SK-N-MC (cell line): ENCODE measurements around the gene CRIM1.

Experiments used
- EZH2 ChIP-seq: fragments of 200-600 bp; sonication (generic); IDR thresholded peaks from one replicate; pipeline ENCODE4 v1.6.1; 2017; ENCODE audit warnings: antibody characterized with exemption
- FOXP2 ChIP-seq: optimal IDR thresholded peaks from 2 replicates; pipeline ENCODE3; 2011; ENCODE audit warnings: mild to moderate bottlenecking, moderate library complexity; ENCODE audit not compliant: insufficient read depth; ENCODE audit errors: extremely low read length, control extremely low read depth
- POLR2AphosphoS5 ChIP-seq: IDR thresholded peaks from 2 replicates; pipeline ENCODE4 v1.6.1; 2012; ENCODE audit warnings: mild to moderate bottlenecking, low read depth, low read length, borderline replicate concordance

GRCh38 chr2:36538335-36538734, 182.8 kb downstream of the CRIM1 start:
- TF ChIP-seq POLR2AphosphoS5 (no peak), EZH2 (no peak), FOXP2 (no peak)
